H9 (cell line): ENCODE measurements around the gene LARGE1. TPM values are rescaled to one million over a fixed set of nuclear protein-coding genes. Genes with fewer than 3 reads are reported as not detected.

Experiments used
- DNase-seq: peaks from one replicate; pipeline ENCODE4 v3.0.0-alpha.2; 2017
- H2AFZ ChIP-seq: one replicate; pipeline ENCODE4 v1.6.1; 2013; ENCODE audit warnings: mild to moderate bottlenecking, low read length, control low read depth, moderate library complexity
- H2AK5ac ChIP-seq: 2 replicates; pipeline ENCODE4 v1.6.1; 2013; ENCODE audit warnings: low read length, control low read depth, mixed read lengths; ENCODE audit not compliant: insufficient read length
- H2BK120ac ChIP-seq: one replicate; pipeline ENCODE4 v1.6.1; 2013; ENCODE audit warnings: low read depth, mild to moderate bottlenecking, low read length, control low read depth, inconsistent platforms; ENCODE audit not compliant: poor library complexity, severe bottlenecking
- H2BK12ac ChIP-seq: 2 replicates; pipeline ENCODE4 v1.6.1; 2013; ENCODE audit warnings: low read length, control low read depth, mixed read lengths, low read depth; ENCODE audit not compliant: insufficient read length
- H2BK15ac ChIP-seq: 2 replicates; pipeline ENCODE4 v1.6.1; 2013; ENCODE audit warnings: low read depth, low read length, control low read depth
- H2BK20ac ChIP-seq: one replicate; pipeline ENCODE4 v1.6.1; 2013; ENCODE audit warnings: low read depth, mild to moderate bottlenecking, low read length, control low read depth, inconsistent platforms; ENCODE audit not compliant: poor library complexity, severe bottlenecking
- H2BK5ac ChIP-seq: 2 replicates; pipeline ENCODE4 v1.6.1; 2013; ENCODE audit warnings: low read length, control low read depth, mixed read lengths; ENCODE audit not compliant: insufficient read length
- H3K14ac ChIP-seq: 2 replicates; pipeline ENCODE4 v1.6.1; 2013; ENCODE audit warnings: low read length, control low read depth; ENCODE audit not compliant: insufficient read depth
- H3K18ac ChIP-seq: 2 replicates; pipeline ENCODE4 v1.6.1; 2013; ENCODE audit warnings: low read depth, mild to moderate bottlenecking, mixed read lengths, low read length, control low read depth; ENCODE audit not compliant: insufficient read length
- H3K23ac ChIP-seq: 2 replicates; pipeline ENCODE4 v1.6.1; 2013; ENCODE audit warnings: low read length, control low read depth, mixed read lengths, low read depth; ENCODE audit not compliant: insufficient read length
- H3K23me2 ChIP-seq: 2 replicates; pipeline ENCODE4 v1.6.1; 2013; ENCODE audit warnings: low read depth, mild to moderate bottlenecking, mixed read lengths, low read length, control low read depth; ENCODE audit not compliant: insufficient read length, poor library complexity, severe bottlenecking
- H3K27ac ChIP-seq: 2 replicates; pipeline ENCODE4 v1.5.1; 2013; ENCODE audit warnings: low read length, control low read depth, mixed read lengths, low read depth; ENCODE audit not compliant: insufficient read length
- H3K27me3 ChIP-seq: 2 replicates; pipeline ENCODE4 v1.6.1; 2013; ENCODE audit warnings: low read length, control low read depth, inconsistent platforms; ENCODE audit not compliant: insufficient read depth
- H3K4ac ChIP-seq: 2 replicates; pipeline ENCODE4 v1.6.1; 2013; ENCODE audit warnings: low read depth, mild to moderate bottlenecking, control low read depth, inconsistent platforms, low read length, moderate library complexity
- H3K4me1 ChIP-seq: 2 replicates; pipeline ENCODE4 v1.6.1; 2013; ENCODE audit warnings: low read length, control low read depth, inconsistent platforms; ENCODE audit not compliant: insufficient read depth
- H3K4me2 ChIP-seq: 2 replicates; pipeline ENCODE4 v1.6.1; 2013; ENCODE audit warnings: low read length, control low read depth, mixed read lengths; ENCODE audit not compliant: insufficient read length, insufficient read depth
- H3K56ac ChIP-seq: 2 replicates; pipeline ENCODE4 v1.6.1; 2013; ENCODE audit warnings: low read depth, mild to moderate bottlenecking, mixed read lengths, low read length, control low read depth; ENCODE audit not compliant: insufficient read length
- H3K79me1 ChIP-seq: 2 replicates; pipeline ENCODE4 v1.6.1; 2013; ENCODE audit warnings: low read depth, mild to moderate bottlenecking, moderate library complexity, low read length, control low read depth, inconsistent platforms; ENCODE audit not compliant: insufficient read depth, poor library complexity, severe bottlenecking
- H3K79me2 ChIP-seq: 2 replicates; pipeline ENCODE4 v1.6.1; 2013; ENCODE audit warnings: low read length, control low read depth, inconsistent platforms; ENCODE audit not compliant: insufficient read depth
- H3K9ac ChIP-seq: 2 replicates; pipeline ENCODE4 v1.6.1; 2013; ENCODE audit warnings: low read length, control low read depth, mixed read lengths; ENCODE audit not compliant: insufficient read length; ENCODE audit errors: extremely low read depth
- H3K9me3 ChIP-seq: one replicate; pipeline ENCODE4 v1.6.1; 2013; ENCODE audit warnings: low read depth, low read length, inconsistent platforms; ENCODE audit not compliant: control insufficient read depth
- H3T11ph ChIP-seq: one replicate; pipeline ENCODE4 v1.6.1; 2013; ENCODE audit warnings: mild to moderate bottlenecking, low read length, control low read depth, inconsistent platforms
- H4K20me1 ChIP-seq: one replicate; pipeline ENCODE4 v1.6.1; 2013; ENCODE audit not compliant: control insufficient read depth, insufficient read length, insufficient read depth
- H4K5ac ChIP-seq: 2 replicates; pipeline ENCODE4 v1.6.1; 2013; ENCODE audit warnings: low read depth, mild to moderate bottlenecking, mixed read lengths, low read length, control low read depth; ENCODE audit not compliant: insufficient read length
- H4K8ac ChIP-seq: replicated peaks from 2 replicates; pipeline ENCODE4 v1.6.1; 2013; ENCODE audit warnings: low read length, control low read depth, mixed read lengths, low read depth; ENCODE audit not compliant: insufficient read length
- H4K91ac ChIP-seq: 2 replicates; pipeline ENCODE4 v1.6.1; 2013; ENCODE audit warnings: low read depth, mild to moderate bottlenecking, moderate library complexity, mixed read lengths, low read length, control low read depth; ENCODE audit not compliant: insufficient read length
- H3K27ac Mint-ChIP-seq, 3 experiments: 2 replicates in 2 of 3; 3 replicates in 1 of 3; pipeline ENCODE4 v1.8.0; 2020 to 2021; ENCODE audit warnings: mixed read lengths in 3 of 3, mild to moderate bottlenecking in 1 of 3, moderate library complexity in 1 of 3
- H3K27me3 Mint-ChIP-seq: 2 replicates; pipeline ENCODE4 v1.8.0; 2021; ENCODE audit warnings: low read depth, mild to moderate bottlenecking, moderate library complexity, mixed read lengths
- H3K36me3 Mint-ChIP-seq, 3 experiments: 2 replicates in 2 of 3; 3 replicates in 1 of 3; pipeline ENCODE4 v1.8.0; 2020 to 2021; ENCODE audit warnings: low read depth in 3 of 3, mixed read lengths in 3 of 3; ENCODE audit not compliant: insufficient read depth in 1 of 3
- H3K4me1 Mint-ChIP-seq, 2 experiments: 2 replicates each; pipeline ENCODE4 v1.8.0; 2020; ENCODE audit warnings: mixed read lengths in 2 of 2
- H3K4me3 Mint-ChIP-seq, 2 experiments: 2 replicates in 1 of 2; 3 replicates in 1 of 2; pipeline ENCODE4 v1.8.0; 2020 to 2021; ENCODE audit warnings: mild to moderate bottlenecking in 2 of 2, mixed read lengths in 2 of 2, moderate library complexity in 1 of 2
- H3K9me3 Mint-ChIP-seq, 2 experiments: 2 replicates in 1 of 2; 3 replicates in 1 of 2; pipeline ENCODE4 v1.8.0; 2020; ENCODE audit warnings: mild to moderate bottlenecking in 2 of 2, mixed read lengths in 2 of 2, moderate library complexity in 1 of 2
- CTCF ChIP-seq: fragments of 200-600 bp; sonication (generic); conservative IDR thresholded peaks from 3 replicates; pipeline ENCODE4 v1.8.0; 2021; ENCODE audit warnings: antibody characterized with exemption, mild to moderate bottlenecking
- WGBS: extraction: QIAGEN DNeasy Blood & Tissue Kit; methylation state at CpG from one replicate; pipeline ENCODE4 v1.1.7; 2013; ENCODE audit warnings: missing lambda C conversion rate, low lambda C conversion rate, mixed read lengths; ENCODE audit not compliant: insufficient read length; ENCODE audit errors: extremely low coverage; 5-methylcytosine and 5-hydroxymethylcytosine counted together
- total RNA-seq: library from RNA; stranded (reverse); gene quantifications from 2 replicates; pipeline ENCODE4 v1.2.1, GENCODE V29; 2021

The LARGE1 gene
- total RNA-seq, 1 experiment from 2014 or later, result 43.5 TPM

GRCh38 chr22:33577862-33578411 is 342.3 kb downstream of the LARGE1 start:
- Histone ChIP-seq H4K5ac (no peak overlapping the region), H2BK12ac (no peak overlapping the region), H3K4me2 (no peak overlapping the region), H3K27ac (no peak overlapping the region), H2BK15ac (no peak overlapping the region), H3K9ac (no peak overlapping the region), H3K27me3 (no peaks in the 10 kb centered on the region), H3K56ac (no peak overlapping the region), H3T11ph (no peak overlapping the region), H3K4me1 (no peaks in the 10 kb centered on the region), H3K4ac (no peak overlapping the region), H2BK20ac (no peak overlapping the region), H3K18ac (no peak overlapping the region), H2BK5ac (no peak overlapping the region), H3K79me2 (0 out of 2 replicates have a peak, but pooled peaks cover 4% of the 10 kb centered on the region), H4K20me1 (no peaks in the 10 kb centered on the region), H2AFZ (no peak overlapping the region), H3K9me3 (no peaks in the 10 kb centered on the region), H3K23me2 (no peaks in the 10 kb centered on the region), H3K14ac (no peak overlapping the region), H4K91ac (no peak overlapping the region), H2AK5ac (no peak overlapping the region), H2BK120ac (no peak overlapping the region), H3K79me1 (no peaks in the 10 kb centered on the region), H4K8ac (no peak overlapping the region), H3K23ac (no peak overlapping the region)
- Mint-ChIP-seq H3K27me3 (no peaks in the 10 kb centered on the region), H3K36me3 (no peaks in the 10 kb centered on the region; a peak in 1 of 7 replicates), H3K9me3 (no peaks in the 10 kb centered on the region), H3K4me3 (no peak overlapping the region), H3K27ac (no peak overlapping the region), H3K4me1 (peaks cover 11 to 18% of the 10 kb centered on the region in 2 experiments)
- TF ChIP-seq CTCF, result no peak
- no peak for DNase-seq
- WGBS, result no CpG with 5 or more reads among the region's 4 CpGs
